Measurements from ENCODE around the gene C5AR2. TPM values are rescaled to one million over a fixed set of nuclear protein-coding genes. Genes with fewer than 3 reads are reported as not detected.

The C5AR2 gene
- total and polyA plus RNA-seq, 2 experiments from 2014 or later: 0.28 TPM; not detected in 1

GRCh38 chr19:47283405-47284059, 48.4 kb upstream of the C5AR2 start:
- peaks cover under 1% of the 10 kb centered on the region; the same call in 1 of the 3 replicates for H3K36me3 Mint-ChIP-seq (ENCODE audit: low read depth)
- H3K4me1 Mint-ChIP-seq: no peaks in the 10 kb centered on the region; the same call in 2 of the 3 replicates
- Histone ChIP-seq H2AFZ (no peak overlapping the region), H3K27me3 (ENCODE audit: insufficient read depth) (no peaks in the 10 kb centered on the region), H3K36me3 (ENCODE audit: insufficient read depth) (no peaks in the 10 kb centered on the region), H3K4me2 (no peak overlapping the region), H3K79me2 (replicated peaks; ENCODE audit: insufficient read depth) (no peaks in the 10 kb centered on the region), H3K4me3 (no peak overlapping the region), H3K4me1 (ENCODE audit: insufficient read depth) (no peaks in the 10 kb centered on the region), H3K9me2 (ENCODE audit: insufficient read depth) (no peaks in the 10 kb centered on the region), H4K20me1 (replicated peaks; ENCODE audit: insufficient read depth) (no peaks in the 10 kb centered on the region), H3K27ac (ENCODE audit: low read depth) (no peak overlapping the region), H3F3A (replicated peaks; ENCODE audit: low read depth) (peaks cover 7% of the 10 kb centered on the region; the same call in 1 of the 2 replicates)
- DNase-seq (ENCODE audit: low spot score) (no peak), ATAC-seq (no peak)
- no peak overlapping the region for H3K4me3 Mint-ChIP-seq
- peaks cover under 1% of the 10 kb centered on the region; the same call in 1 of the 3 replicates for H3K9me3 Mint-ChIP-seq
- H3K27ac Mint-ChIP-seq: no peak overlapping the region
- no peak for TF ChIP-seq NANOG (IDR thresholded peaks at IDR 0.05; ENCODE audit: borderline replicate concordance)
- no peak for TF ChIP-seq STAT1 (IDR thresholded peaks at IDR 0.05; ENCODE audit: unreplicated experiment)
- no peak for TF ChIP-seq ZNF331 (CRISPR knock-in tag; IDR thresholded peaks at IDR 0.05; ENCODE audit: low read depth)
- no peak for TF ChIP-seq CTCF (conservative IDR thresholded peaks at IDR 0.05; ENCODE audit: low read depth in 2 of 2)
- no peak for TF ChIP-seq ZNF114 (CRISPR knock-in tag; IDR thresholded peaks at IDR 0.05)
- no peak for TF ChIP-seq POLR2AphosphoS5 (IDR thresholded peaks at IDR 0.05; ENCODE audit: low read depth)
- TF ChIP-seq EZH2phosphoT487 (IDR thresholded peaks at IDR 0.05; ENCODE audit: unreplicated experiment): no peak
- TF ChIP-seq CREB1 (CRISPR knock-in tag; IDR thresholded peaks at IDR 0.05; ENCODE audit: low read depth): no peak
- TF ChIP-seq EZH2 (IDR thresholded peaks at IDR 0.05; ENCODE audit: low read depth, unreplicated experiment): no peak
- no peak for TF ChIP-seq JUNB (IDR thresholded peaks at IDR 0.05; ENCODE audit: unreplicated experiment)
- no peak for TF ChIP-seq ETS1 (IDR thresholded peaks at IDR 0.05)
- TF ChIP-seq REST (IDR thresholded peaks at IDR 0.05; ENCODE audit: unreplicated experiment): no peak
- no peak for TF ChIP-seq ZNF462 (CRISPR knock-in tag; IDR thresholded peaks at IDR 0.05)
- H3K27me3 Mint-ChIP-seq (ENCODE audit: insufficient read depth, low read depth, poor library complexity): peaks cover 2% of the 10 kb centered on the region

All from GM23338 (cell line).